BE2C (cell line): Measurements from ENCODE around the gene ZNF512B.

Source experiments
- DNase-seq: peaks from one replicate; pipeline ENCODE4 v3.0.0-alpha.2; 2020
- H3K27me3 ChIP-seq: fragments of 250-450 bp; sonication (Bioruptor Pico); 2 replicates; pipeline ENCODE4 v1.5.1; 2020; ENCODE audit warnings: mild to moderate bottlenecking
- H3K36me3 ChIP-seq: fragments of 250-450 bp; sonication (Bioruptor Pico); 2 replicates; pipeline ENCODE4 v1.5.1; 2020; ENCODE audit warnings: mild to moderate bottlenecking
- H3K4me1 ChIP-seq: fragments of 250-450 bp; sonication (Bioruptor Pico); 2 replicates; pipeline ENCODE4 v1.5.1; 2020
- H3K4me3 ChIP-seq: 2 replicates; pipeline ENCODE4 v1.5.1; 2011; ENCODE audit warnings: low read depth, low read length
- H3K9me3 ChIP-seq: fragments of 250-450 bp; sonication (Bioruptor Pico); 2 replicates; pipeline ENCODE4 v1.5.1; 2020
- CTCF ChIP-seq: IDR thresholded peaks from 2 replicates; pipeline ENCODE4 v1.5.1; 2012; ENCODE audit warnings: mild to moderate bottlenecking, low read depth, low read length

Gene ZNF512B

GRCh38 chr20:63929071-63929470 lies 40.7 kb downstream of the ZNF512B start:
- H3K9me3 ChIP-seq: no peaks in the 10 kb centered on the region
- H3K27me3 ChIP-seq: no peaks in the 10 kb centered on the region
- H3K4me3 ChIP-seq: no peak overlapping the region
- no peak for DNase-seq
- TF ChIP-seq CTCF: no peak
- peaks cover 64% of the 10 kb centered on the region for H3K36me3 ChIP-seq
- H3K4me1 ChIP-seq: no peaks in the 10 kb centered on the region

- DNase-seq: no peak
- no peaks in the 10 kb centered on the region for H3K27me3 ChIP-seq
- no peaks in the 10 kb centered on the region for H3K4me1 ChIP-seq
- no peaks in the 10 kb centered on the region for H3K9me3 ChIP-seq
- TF ChIP-seq CTCF: no peak
- H3K4me3 ChIP-seq: no peak overlapping the region
- H3K36me3 ChIP-seq: peaks cover 48% of the 10 kb centered on the region
Measured at GRCh38 chr20:63926298-63926697, 43.4 kb downstream of the ZNF512B start.

DNA sequence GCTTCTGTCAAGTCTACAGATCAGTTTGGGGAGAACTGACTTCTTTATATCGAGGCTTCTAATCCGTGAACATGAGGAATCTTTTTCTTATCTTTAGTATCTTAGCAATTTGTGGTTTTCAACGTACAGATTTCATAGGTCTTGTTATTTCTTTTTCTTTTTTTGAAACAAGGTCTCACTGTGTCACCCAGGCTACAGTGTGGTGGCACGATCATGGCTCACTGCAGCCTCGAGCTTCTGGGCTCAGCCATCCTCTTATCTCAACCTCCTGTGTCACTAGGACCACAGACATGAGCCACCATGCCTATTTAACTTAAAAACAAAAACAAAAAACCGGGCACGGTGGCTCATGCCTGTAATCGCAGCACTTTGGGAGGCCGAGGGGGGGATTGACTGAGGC lies 45.5 kb downstream of the ZNF512B start:
- H3K4me1 ChIP-seq: no peaks in the 10 kb centered on the region

DNA sequence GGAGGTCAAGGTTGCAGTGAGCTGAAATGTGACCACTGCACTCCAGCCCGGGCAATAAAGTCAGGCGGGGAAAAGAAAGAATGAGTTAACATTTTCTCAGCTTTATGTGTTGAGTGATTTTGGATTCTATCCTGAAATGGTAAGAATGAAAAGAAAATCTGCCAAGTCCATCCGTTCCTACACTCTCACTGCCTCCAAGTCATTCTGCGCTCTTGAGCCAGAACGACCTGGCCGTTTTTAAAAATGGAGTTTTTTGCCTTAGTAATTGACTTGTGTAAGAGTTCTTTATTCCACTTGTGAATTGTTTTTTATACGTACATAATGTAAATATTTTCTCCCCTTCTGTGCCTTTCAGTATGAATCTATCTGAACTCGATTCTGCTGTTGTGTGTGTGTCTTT lies 46.1 kb downstream of the ZNF512B start:
- DNase-seq: no peak
- TF ChIP-seq CTCF: no peak
- peaks cover 28% of the 10 kb centered on the region for H3K36me3 ChIP-seq
- no peaks in the 10 kb centered on the region for H3K27me3 ChIP-seq
- no peaks in the 10 kb centered on the region for H3K9me3 ChIP-seq
- H3K4me1 ChIP-seq: no peaks in the 10 kb centered on the region
- H3K4me3 ChIP-seq: no peak overlapping the region

More for the DNA sequence above, 45.5 kb downstream of the ZNF512B start:
- no peak for TF ChIP-seq CTCF
- no peaks in the 10 kb centered on the region for H3K9me3 ChIP-seq
- H3K36me3 ChIP-seq: peaks cover 34% of the 10 kb centered on the region
- DNase-seq: no peak
- no peaks in the 10 kb centered on the region for H3K27me3 ChIP-seq
- H3K4me3 ChIP-seq: no peak overlapping the region

GRCh38 chr20:63920226-63920625 lies 49.5 kb downstream of the ZNF512B start:
- Histone ChIP-seq H3K4me1 (no peaks in the 10 kb centered on the region), H3K9me3 (no peaks in the 10 kb centered on the region; the same call in 1 of the 2 replicates), H3K27me3 (no peaks in the 10 kb centered on the region), H3K4me3 (no peak overlapping the region), H3K36me3 (peaks cover 3% of the 10 kb centered on the region)
- no peak for DNase-seq
- TF ChIP-seq CTCF: no peak

DNA sequence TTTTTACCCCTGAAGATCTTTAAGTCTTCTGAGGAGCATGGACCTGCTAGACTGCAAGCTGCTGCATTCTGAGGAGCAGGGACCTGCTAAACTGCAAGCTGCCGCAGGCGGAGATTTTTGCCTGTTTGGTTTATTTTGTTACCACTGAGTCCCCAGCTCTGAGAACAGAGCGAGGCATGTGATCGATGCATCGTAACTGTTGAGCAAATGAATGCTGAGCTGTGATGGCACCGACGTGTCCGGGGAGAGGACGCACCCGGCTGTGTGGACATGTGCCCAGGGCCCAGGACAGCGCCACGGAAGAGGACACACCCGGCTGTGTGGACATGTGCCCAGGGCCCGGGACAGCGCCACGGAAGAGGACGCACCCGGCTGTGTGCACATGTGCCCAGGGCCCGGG lies 50.6 kb downstream of the ZNF512B start:
- no peak for DNase-seq
- Histone ChIP-seq H3K36me3 (peaks cover 8% of the 10 kb centered on the region; the same call in 1 of the 2 replicates), H3K4me1 (no peaks in the 10 kb centered on the region), H3K9me3 (no peaks in the 10 kb centered on the region; the same call in 1 of the 2 replicates), H3K27me3 (no peaks in the 10 kb centered on the region), H3K4me3 (no peak overlapping the region)
- no peak for TF ChIP-seq CTCF
